Measurements from ENCODE around the gene MAN1A1.

The MAN1A1 gene

GRCh38 chr6:119318176-119318575, 31.4 kb downstream of the MAN1A1 start:
- Histone ChIP-seq H3F3A (ENCODE audit: low read depth) (0 out of 2 replicates have a peak, but pooled peaks cover 4% of the 10 kb centered on the region), H3K4me1 (ENCODE audit: insufficient read depth, low read length, poor library complexity, severe bottlenecking) (peaks cover 62% of the 10 kb centered on the region), H3K4me3 (ENCODE audit: low read length, poor library complexity, severe bottlenecking) (no peak overlapping the region), H3K9me3 (ENCODE audit: insufficient read depth, low read depth, low read length) (no peaks in the 10 kb centered on the region), H3K79me2 (ENCODE audit: insufficient read depth, low read length) (peaks cover 15% of the 10 kb centered on the region; the same call in 1 of the 2 replicates), H3K4me2 (ENCODE audit: low read depth, low read length, poor library complexity, severe bottlenecking) (no peak overlapping the region), H3K9me2 (replicated peaks; ENCODE audit: low read depth, low read length) (no peaks in the 10 kb centered on the region), H2AFZ (ENCODE audit: low read length) (no peak overlapping the region), H3K27me3 (ENCODE audit: insufficient read depth, low read length, poor library complexity, severe bottlenecking) (no peaks in the 10 kb centered on the region), H3K9ac (ENCODE audit: low read depth, low read length, poor library complexity, severe bottlenecking) (no peak overlapping the region), H4K20me1 (ENCODE audit: insufficient read depth, low read length, poor library complexity, severe bottlenecking) (no peaks in the 10 kb centered on the region), H3K36me3 (ENCODE audit: insufficient read depth, low read length) (no peaks in the 10 kb centered on the region)
- TF ChIP-seq EZH2phosphoT487 (IDR thresholded peaks at IDR 0.05; ENCODE audit: borderline replicate concordance) = no peak
- TF ChIP-seq, protein P1, sequence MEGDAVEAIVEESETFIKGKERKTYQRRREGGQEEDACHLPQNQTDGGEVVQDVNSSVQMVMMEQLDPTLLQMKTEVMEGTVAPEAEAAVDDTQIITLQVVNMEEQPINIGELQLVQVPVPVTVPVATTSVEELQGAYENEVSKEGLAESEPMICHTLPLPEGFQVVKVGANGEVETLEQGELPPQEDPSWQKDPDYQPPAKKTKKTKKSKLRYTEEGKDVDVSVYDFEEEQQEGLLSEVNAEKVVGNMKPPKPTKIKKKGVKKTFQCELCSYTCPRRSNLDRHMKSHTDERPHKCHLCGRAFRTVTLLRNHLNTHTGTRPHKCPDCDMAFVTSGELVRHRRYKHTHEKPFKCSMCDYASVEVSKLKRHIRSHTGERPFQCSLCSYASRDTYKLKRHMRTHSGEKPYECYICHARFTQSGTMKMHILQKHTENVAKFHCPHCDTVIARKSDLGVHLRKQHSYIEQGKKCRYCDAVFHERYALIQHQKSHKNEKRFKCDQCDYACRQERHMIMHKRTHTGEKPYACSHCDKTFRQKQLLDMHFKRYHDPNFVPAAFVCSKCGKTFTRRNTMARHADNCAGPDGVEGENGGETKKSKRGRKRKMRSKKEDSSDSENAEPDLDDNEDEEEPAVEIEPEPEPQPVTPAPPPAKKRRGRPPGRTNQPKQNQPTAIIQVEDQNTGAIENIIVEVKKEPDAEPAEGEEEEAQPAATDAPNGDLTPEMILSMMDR (conservative IDR thresholded peaks at IDR 0.05; ENCODE audit: low read length) = no peak

- peaks cover 63% of the 10 kb centered on the region for H3K4me1 ChIP-seq (ENCODE audit: insufficient read depth, low read length, poor library complexity, severe bottlenecking)
- H3K4me3 ChIP-seq (ENCODE audit: low read length, poor library complexity, severe bottlenecking) = no peak overlapping the region
- peaks cover 22% of the 10 kb centered on the region; the same call in 1 of the 2 replicates for H3K79me2 ChIP-seq (ENCODE audit: insufficient read depth, low read length)
- H4K20me1 ChIP-seq (ENCODE audit: insufficient read depth, low read length, poor library complexity, severe bottlenecking) = no peaks in the 10 kb centered on the region
- H3F3A ChIP-seq (ENCODE audit: low read depth) = no peaks in the 10 kb centered on the region; the same call in 1 of the 2 replicates
- H3K4me2 ChIP-seq (ENCODE audit: low read depth, low read length, poor library complexity, severe bottlenecking) = no peak overlapping the region
- H3K27me3 ChIP-seq (ENCODE audit: insufficient read depth, low read length, poor library complexity, severe bottlenecking) = no peaks in the 10 kb centered on the region
- H3K9me3 ChIP-seq (ENCODE audit: insufficient read depth, low read depth, low read length) = no peaks in the 10 kb centered on the region
- no peak overlapping the region for H3K9ac ChIP-seq (ENCODE audit: low read depth, low read length, poor library complexity, severe bottlenecking)
- H2AFZ ChIP-seq (ENCODE audit: low read length) = no peak overlapping the region
- H3K9me2 ChIP-seq (replicated peaks; ENCODE audit: low read depth, low read length) = no peaks in the 10 kb centered on the region
- TF ChIP-seq, protein P1 (conservative IDR thresholded peaks at IDR 0.05; ENCODE audit: low read length) = no peak
- no peak for TF ChIP-seq EZH2phosphoT487 (IDR thresholded peaks at IDR 0.05; ENCODE audit: borderline replicate concordance)
- no peaks in the 10 kb centered on the region for H3K36me3 ChIP-seq (ENCODE audit: insufficient read depth, low read length)
Measured at GRCh38 chr6:119317007-119317406, 32.6 kb downstream of the MAN1A1 start.

DNA sequence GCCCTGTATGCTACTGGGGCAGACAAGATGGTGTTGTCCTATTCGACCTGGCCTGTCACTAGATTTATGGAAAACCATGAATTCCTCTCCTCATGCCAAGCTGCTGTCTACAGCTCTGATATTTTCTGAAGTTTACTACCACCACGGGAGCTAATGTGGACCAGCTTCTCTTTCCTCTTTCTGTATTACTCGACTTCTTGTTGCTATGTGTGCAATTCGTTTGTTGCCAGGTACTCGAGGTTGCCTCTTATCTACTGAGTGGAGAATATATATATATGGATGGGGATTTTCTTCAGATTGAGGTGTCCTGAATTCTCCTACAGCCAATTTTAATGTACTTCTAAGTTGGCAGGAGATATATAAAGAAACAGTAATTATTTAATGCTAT, 34.7 kb downstream of the MAN1A1 start:
- H3K79me2 ChIP-seq (ENCODE audit: insufficient read depth, low read length) = peaks cover 13% of the 10 kb centered on the region; the same call in 1 of the 2 replicates
- peak overlapping the region; percentile 10 for H3K9ac ChIP-seq (ENCODE audit: low read depth, low read length, poor library complexity, severe bottlenecking)
- no peaks in the 10 kb centered on the region for H3K27me3 ChIP-seq (ENCODE audit: insufficient read depth, low read length, poor library complexity, severe bottlenecking)
- H3K9me3 ChIP-seq (ENCODE audit: insufficient read depth, low read depth, low read length) = no peaks in the 10 kb centered on the region
- no peaks in the 10 kb centered on the region for H3K36me3 ChIP-seq (ENCODE audit: insufficient read depth, low read length)
- H3K4me3 ChIP-seq (ENCODE audit: low read length, poor library complexity, severe bottlenecking) = no peak overlapping the region
- H3K4me1 ChIP-seq (ENCODE audit: insufficient read depth, low read length, poor library complexity, severe bottlenecking) = peaks cover 64% of the 10 kb centered on the region
- TF ChIP-seq, protein P1 (conservative IDR thresholded peaks at IDR 0.05; ENCODE audit: low read length) = no peak
- no peak for TF ChIP-seq EZH2phosphoT487 (IDR thresholded peaks at IDR 0.05; ENCODE audit: borderline replicate concordance)
- H4K20me1 ChIP-seq (ENCODE audit: insufficient read depth, low read length, poor library complexity, severe bottlenecking) = no peaks in the 10 kb centered on the region
- H3F3A ChIP-seq (ENCODE audit: low read depth) = no peaks in the 10 kb centered on the region; the same call in 1 of the 2 replicates
- H3K9me2 ChIP-seq (replicated peaks; ENCODE audit: low read depth, low read length) = no peaks in the 10 kb centered on the region
- H3K4me2 ChIP-seq (ENCODE audit: low read depth, low read length, poor library complexity, severe bottlenecking) = peak overlapping the region; percentile 50
- H2AFZ ChIP-seq (ENCODE audit: low read length) = no peak overlapping the region

Data from Loucy (cell line).